Left hindlimb (tissue), 1 donor: ENCODE measurements around the gene CEP350.
A peak's percentile ranks its signal among the peaks of the same experiment; 100 is the strongest.

ENCODE experiments used
- DNase-seq: peaks from one replicate; pipeline ENCODE4 v3.0.0-alpha.2; 2018

Gene CEP350

GRCh38 chr1:179954493-179955286 lies at the start of gene CEP350:
Gene CEP350 (plus strand): TSS chr1:179954810. CDS start chr1:179986182, 31,372 bp downstream.
- peak; percentile 99 for DNase-seq

GRCh38 chr1:179910934-179911333 lies 43.7 kb upstream of the CEP350 start:
- no peak for DNase-seq

GRCh38 chr1:179911812-179912211 lies 42.8 kb upstream of the CEP350 start:
- DNase-seq = no peak

- DNase-seq = no peak
Observed at GRCh38 chr1:179917601-179918429, 36.8 kb upstream of the CEP350 start.

- no peak for DNase-seq
Observed at GRCh38 chr1:179921472-179921871, 33.1 kb upstream of the CEP350 start.

- DNase-seq = no peak
Observed at GRCh38 chr1:179921981-179922872, 32.4 kb upstream of the CEP350 start.

GRCh38 chr1:179923029-179923428 lies 31.6 kb upstream of the CEP350 start:
- DNase-seq = no peak

GRCh38 chr1:179924268-179924667 lies 30.3 kb upstream of the CEP350 start:
- no peak for DNase-seq

- DNase-seq = no peak
Observed at GRCh38 chr1:179925302-179925701, 29.3 kb upstream of the CEP350 start.

GRCh38 chr1:179925922-179926849 lies 28.4 kb upstream of the CEP350 start:
- DNase-seq = no peak

- no peak for DNase-seq
Observed at GRCh38 chr1:179926850-179927205, 27.8 kb upstream of the CEP350 start.

GRCh38 chr1:179929955-179930798 lies 24.4 kb upstream of the CEP350 start:
- DNase-seq = no peak

- no peak for DNase-seq
Observed at GRCh38 chr1:179930867-179931266, 23.7 kb upstream of the CEP350 start.

GRCh38 chr1:179933219-179933618 lies 21.4 kb upstream of the CEP350 start:
- DNase-seq = no peak

GRCh38 chr1:179935909-179936496 lies 18.6 kb upstream of the CEP350 start:
- no peak for DNase-seq

- no peak for DNase-seq
Observed at GRCh38 chr1:179937668-179938254, 16.8 kb upstream of the CEP350 start.

GRCh38 chr1:179938752-179939151 lies 15.9 kb upstream of the CEP350 start:
- DNase-seq = no peak

- no peak for DNase-seq
Observed at GRCh38 chr1:179939941-179940340, 14.7 kb upstream of the CEP350 start.

GRCh38 chr1:179941454-179941853 lies 13.2 kb upstream of the CEP350 start:
- no peak for DNase-seq

- DNase-seq = no peak
Observed at GRCh38 chr1:179950651-179951050, 4.0 kb upstream of the CEP350 start.
